ENCODE measurements around the gene WASL. TPM values are rescaled to one million over a fixed set of nuclear protein-coding genes. Genes with fewer than 3 reads are reported as not detected.

The WASL gene
- total RNA-seq: 10 to 100 TPM in 2 of 3 donors, 1 to 10 TPM in 1; 9.6 to 12.1 (median 10.6) TPM
- 7.4 TPM for total RNA-seq (2013)

GRCh38 chr7:123748734-123749536 lies at the start of gene WASL:
Gene WASL, minus strand, starts transcription at chr7:123749003. Its CDS starts 269 bp downstream, at chr7:123748734.
- H3K9me3 ChIP-seq (ENCODE audit: control insufficient read depth, insufficient read depth, low read length): no peaks in the 10 kb centered on the region
- no peaks in the 10 kb centered on the region for H3K36me3 ChIP-seq (ENCODE audit: control insufficient read depth, insufficient read depth, low read length)
- H3K9me3 Mint-ChIP-seq: no peaks in the 10 kb centered on the region
- ATAC-seq (peak; percentile 79 to 93 (median 85)), DNase-seq (peak; percentile 86 to 94)
- H3K4me1 ChIP-seq (ENCODE audit: control insufficient read depth, insufficient read depth, low read length): peaks cover 15% of the 10 kb centered on the region
- peak within 1 kb of the TSS; percentile 90 for H3K27ac ChIP-seq (ENCODE audit: low read length)
- H3K27ac Mint-ChIP-seq: peak within 1 kb of the TSS; percentile 92
- H3K36me3 Mint-ChIP-seq: no peaks in the 10 kb centered on the region
- intact Hi-C loops (cut with micrococcal nuclease): loop anchor here (2.0 to 5.0 kb wide), 2 partner anchors 192 to 212 kb away; partner anchors contain the start of gene NDUFA5
- no peaks in the 10 kb centered on the region for H3K27me3 Mint-ChIP-seq (ENCODE audit: low read depth in 2 of 2)
- TF ChIP-seq, protein P1, sequence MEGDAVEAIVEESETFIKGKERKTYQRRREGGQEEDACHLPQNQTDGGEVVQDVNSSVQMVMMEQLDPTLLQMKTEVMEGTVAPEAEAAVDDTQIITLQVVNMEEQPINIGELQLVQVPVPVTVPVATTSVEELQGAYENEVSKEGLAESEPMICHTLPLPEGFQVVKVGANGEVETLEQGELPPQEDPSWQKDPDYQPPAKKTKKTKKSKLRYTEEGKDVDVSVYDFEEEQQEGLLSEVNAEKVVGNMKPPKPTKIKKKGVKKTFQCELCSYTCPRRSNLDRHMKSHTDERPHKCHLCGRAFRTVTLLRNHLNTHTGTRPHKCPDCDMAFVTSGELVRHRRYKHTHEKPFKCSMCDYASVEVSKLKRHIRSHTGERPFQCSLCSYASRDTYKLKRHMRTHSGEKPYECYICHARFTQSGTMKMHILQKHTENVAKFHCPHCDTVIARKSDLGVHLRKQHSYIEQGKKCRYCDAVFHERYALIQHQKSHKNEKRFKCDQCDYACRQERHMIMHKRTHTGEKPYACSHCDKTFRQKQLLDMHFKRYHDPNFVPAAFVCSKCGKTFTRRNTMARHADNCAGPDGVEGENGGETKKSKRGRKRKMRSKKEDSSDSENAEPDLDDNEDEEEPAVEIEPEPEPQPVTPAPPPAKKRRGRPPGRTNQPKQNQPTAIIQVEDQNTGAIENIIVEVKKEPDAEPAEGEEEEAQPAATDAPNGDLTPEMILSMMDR (IDR thresholded peaks at IDR 0.05): no peak
- H3K27me3 ChIP-seq (ENCODE audit: control insufficient read depth, insufficient read depth, low read length): no peaks in the 10 kb centered on the region
- peak within 1 kb of the TSS; percentile 83 for H3K4me3 ChIP-seq (ENCODE audit: low read length)
- WGBS (ENCODE audit: insufficient coverage): under 1% methylated on average over 93 of the region's 93 CpGs
- peak within 1 kb of the TSS; percentile 94 for H3K4me3 Mint-ChIP-seq
- H3K4me1 Mint-ChIP-seq: peaks cover 43 to 54% of the 10 kb centered on the region in 2 donors

GRCh38 chr7:123797673-123798531 lies 49.1 kb upstream of the WASL start:
- no peaks in the 10 kb centered on the region for H3K36me3 ChIP-seq (ENCODE audit: control insufficient read depth, insufficient read depth, low read length)
- no peak for ATAC-seq
- Mint-ChIP-seq H3K27me3 (ENCODE audit: low read depth in 2 of 2) (peaks cover 2 to 7% of the 10 kb centered on the region in 2 donors), H3K27ac (no peak overlapping the region), H3K4me3 (no peak overlapping the region), H3K4me1 (no peaks in the 10 kb centered on the region), H3K9me3 (no peaks in the 10 kb centered on the region), H3K36me3 (no peaks in the 10 kb centered on the region)
- H3K27ac ChIP-seq (ENCODE audit: low read length): no peak overlapping the region
- H3K27me3 ChIP-seq (ENCODE audit: control insufficient read depth, insufficient read depth, low read length): no peaks in the 10 kb centered on the region
- intact Hi-C loops (cut with micrococcal nuclease): no loop called here
- H3K4me1 ChIP-seq (ENCODE audit: control insufficient read depth, insufficient read depth, low read length): no peaks in the 10 kb centered on the region
- TF ChIP-seq, protein P1 (IDR thresholded peaks at IDR 0.05): no peak
- no peak overlapping the region for H3K4me3 ChIP-seq (ENCODE audit: low read length)
- 70% methylated on average over 2 of the region's 2 CpGs for WGBS (ENCODE audit: insufficient coverage)
- DNase-seq: peak in 1 of 2 donors; percentile 24
- H3K9me3 ChIP-seq (ENCODE audit: control insufficient read depth, insufficient read depth, low read length): no peaks in the 10 kb centered on the region

DNA sequence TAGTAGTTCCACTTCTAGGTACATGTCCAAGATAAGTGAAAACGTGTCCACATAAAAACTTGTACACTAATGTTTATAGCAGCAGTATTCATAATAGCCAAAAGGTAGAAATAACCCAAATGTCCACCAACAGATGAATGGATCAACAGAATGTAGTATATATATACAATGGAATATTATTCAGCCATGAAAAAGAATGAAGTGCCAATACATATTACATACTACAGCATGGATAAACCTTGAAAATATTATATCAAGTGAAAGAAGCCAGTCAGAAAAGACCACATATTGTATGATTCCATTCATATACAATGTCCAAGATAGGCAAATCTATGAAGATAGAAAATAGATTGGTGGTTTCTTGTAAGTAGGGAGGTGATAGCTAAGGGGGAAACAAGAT lies 47.8 kb upstream of the WASL start:
- Mint-ChIP-seq H3K4me1 (no peaks in the 10 kb centered on the region), H3K4me3 (no peak overlapping the region), H3K9me3 (no peaks in the 10 kb centered on the region), H3K27me3 (ENCODE audit: low read depth in 2 of 2) (peaks cover 2 to 7% of the 10 kb centered on the region in 2 donors), H3K27ac (no peak overlapping the region), H3K36me3 (no peaks in the 10 kb centered on the region)
- WGBS (ENCODE audit: insufficient coverage): no CpG with 5 or more reads among the region's 1 CpG
- ATAC-seq (no peak), DNase-seq (no peak)
- TF ChIP-seq, protein P1 (IDR thresholded peaks at IDR 0.05): no peak
- Histone ChIP-seq H3K27me3 (ENCODE audit: control insufficient read depth, insufficient read depth, low read length) (no peaks in the 10 kb centered on the region), H3K27ac (ENCODE audit: low read length) (no peak overlapping the region), H3K9me3 (ENCODE audit: control insufficient read depth, insufficient read depth, low read length) (no peaks in the 10 kb centered on the region), H3K36me3 (ENCODE audit: control insufficient read depth, insufficient read depth, low read length) (no peaks in the 10 kb centered on the region), H3K4me1 (ENCODE audit: control insufficient read depth, insufficient read depth, low read length) (no peaks in the 10 kb centered on the region), H3K4me3 (ENCODE audit: low read length) (no peak overlapping the region)
- intact Hi-C loops (cut with micrococcal nuclease): no loop called here

All from natural killer cell (primary cell).